B cell (primary cell): ENCODE measurements around the gene TOMM22. TPM values are rescaled to one million over a fixed set of nuclear protein-coding genes. Genes with fewer than 3 reads are reported as not detected.

Source experiments
- ATAC-seq: fragments of 200-7000 bp; cut with Tn5 transposase; one replicate; pipeline ENCODE4 v1.10.0; 2021; ENCODE audit warnings: low read depth, mild to moderate bottlenecking, moderate number of reproducible peaks, moderate library complexity
- CTCF ChIA-PET: fragments of 350-600 bp; sonication (Branson Sonifier 250); formaldehyde crosslinking; loops from one replicate; lab custom pipeline; 2021; ENCODE audit warnings: antibody characterized with exemption, inconsistent platforms; lab: Charles Lee
- POLR2A ChIA-PET: fragments of 350-600 bp; sonication (Branson Sonifier 250); formaldehyde crosslinking; loops from one replicate; lab custom pipeline; 2021; ENCODE audit warnings: antibody characterized with exemption; lab: Charles Lee
- DNase-seq: peaks from one replicate; pipeline ENCODE4 v3.0.0; 2013
- H2AFZ ChIP-seq: 2 replicates; pipeline ENCODE4 v1.6.1; 2012; ENCODE audit warnings: mild to moderate bottlenecking, low read depth, low read length; ENCODE audit not compliant: insufficient read depth, poor library complexity, severe bottlenecking
- H3K27ac ChIP-seq, 2 donors: 1 replicate in 1 of 2; 2 replicates in 1 of 2; pipeline ENCODE4 v1.5.1; 2012 to 2013; ENCODE audit warnings: low read length in 2 of 2, mild to moderate bottlenecking in 2 of 2, moderate library complexity in 1 of 2
- H3K27me3 ChIP-seq, 4 experiments: fragments of 200-600 bp in 1 of 4; sonication (generic) in 1 of 4; replicated peaks in 1 of 4; 1 replicate in 2 of 4; 2 replicates in 2 of 4; pipeline versions ENCODE4 v1.6.1 to v1.7.0; 2013 to 2016; ENCODE audit warnings: low read length in 3 of 4, mild to moderate bottlenecking in 2 of 4, mixed read lengths in 1 of 4, moderate library complexity in 1 of 4; ENCODE audit not compliant: insufficient read depth in 4 of 4, control insufficient read depth in 3 of 4; ENCODE audit errors: control extremely low read depth in 1 of 4
- H3K36me3 ChIP-seq, 2 experiments: replicated peaks in 1 of 2; 1 replicate in 1 of 2; 2 replicates in 1 of 2; pipeline versions ENCODE4 v1.6.1 to v1.7.1; 2013; ENCODE audit warnings: low read length in 1 of 2; ENCODE audit not compliant: insufficient read depth in 2 of 2, control insufficient read depth in 1 of 2; ENCODE audit errors: control extremely low read depth in 1 of 2, extremely low read depth in 1 of 2
- H3K4me1 ChIP-seq, 2 donors: fragments of 200-600 bp in 1 of 2; sonication (generic) in 1 of 2; 1 replicate in 1 of 2; 2 replicates in 1 of 2; pipeline versions ENCODE4 v1.5.1 to v1.6.1; 2013 to 2017; ENCODE audit warnings: low read length in 2 of 2; ENCODE audit not compliant: control insufficient read depth in 2 of 2, insufficient read depth in 2 of 2
- H3K4me2 ChIP-seq: replicated peaks from 2 replicates; pipeline ENCODE3; 2012; ENCODE audit warnings: mild to moderate bottlenecking, low read depth, low read length; ENCODE audit not compliant: poor library complexity, severe bottlenecking
- H3K4me3 ChIP-seq, 5 experiments: fragments of 200-600 bp in 1 of 5; sonication (generic) in 1 of 5; 1 replicate in 3 of 5; 2 replicates in 2 of 5; pipeline versions ENCODE4 v1.5.1 to v1.7.0; 2011 to 2016; ENCODE audit warnings: low read length in 4 of 5, mild to moderate bottlenecking in 4 of 5, low read depth in 2 of 5, control low read depth in 1 of 5, moderate library complexity in 1 of 5; ENCODE audit not compliant: insufficient read depth in 1 of 5; ENCODE audit errors: control extremely low read depth in 1 of 5, extremely low read depth in 1 of 5
- H3K79me2 ChIP-seq: fragments of 200-600 bp; sonication (generic); one replicate; pipeline ENCODE4 v1.6.0; 2016; ENCODE audit warnings: low read length; ENCODE audit not compliant: control insufficient read depth, insufficient read depth
- H3K9ac ChIP-seq: fragments of 200-600 bp; sonication (generic); 2 replicates; pipeline ENCODE4 v1.6.1; 2017; ENCODE audit warnings: mild to moderate bottlenecking, low read length, moderate library complexity
- H3K9me3 ChIP-seq, 3 donors: one replicate each; pipeline versions ENCODE4 v1.6.1 to v1.7.1; 2013; ENCODE audit warnings: low read length in 2 of 3; ENCODE audit not compliant: control insufficient read depth in 2 of 3, insufficient read depth in 1 of 3; ENCODE audit errors: control extremely low read depth in 1 of 3
- H4K20me1 ChIP-seq: 2 replicates; pipeline ENCODE4 v1.6.0; 2012; ENCODE audit warnings: mild to moderate bottlenecking, low read length; ENCODE audit not compliant: insufficient read depth, control insufficient read depth, poor library complexity, severe bottlenecking
- H3K27ac Mint-ChIP-seq: one replicate; pipeline ENCODE4 v1.8.0; 2021; ENCODE audit warnings: mixed read lengths
- H3K27me3 Mint-ChIP-seq: one replicate; pipeline ENCODE4 v1.8.0; 2021; ENCODE audit warnings: mixed read lengths
- H3K4me1 Mint-ChIP-seq: one replicate; pipeline ENCODE4 v1.8.0; 2021; ENCODE audit warnings: mixed read lengths
- H3K4me3 Mint-ChIP-seq: one replicate; pipeline ENCODE4 v1.8.0; 2021; ENCODE audit warnings: mixed read lengths
- H3K9me3 Mint-ChIP-seq: one replicate; pipeline ENCODE4 v1.8.0; 2022; ENCODE audit warnings: mixed read lengths; ENCODE audit not compliant: insufficient read depth
- EZH2 ChIP-seq: IDR thresholded peaks from 2 replicates; pipeline ENCODE4 v1.6.1; 2012; ENCODE audit warnings: borderline replicate concordance, low read depth, mild to moderate bottlenecking, moderate library complexity, low read length; ENCODE audit not compliant: insufficient read depth, poor library complexity, severe bottlenecking
- WGBS: methylation state at CpG from one replicate; pipeline ENCODE4 v1.1.5; 2013; ENCODE audit warnings: missing lambda C conversion rate; ENCODE audit not compliant: insufficient coverage; 5-methylcytosine and 5-hydroxymethylcytosine counted together
- intact Hi-C: fragments of 100-400 bp; cut with micrococcal nuclease; formaldehyde crosslinking; loops from one replicate; pipeline ENCODE4 v1.10.0; 2022
- polyA plus RNA-seq: library from polyadenylated mRNA; depleted of rRNA; stranded (reverse); fragments of >200 nt; gene quantifications from 2 replicates; pipeline ENCODE4 v1.2.3, GENCODE V29; 2012
- total RNA-seq, 2 donors: library from RNA; stranded (reverse); fragments of 120-200 nt in 1 of 2; gene quantifications; 1 replicate in 1 of 2; 2 replicates in 1 of 2; pipeline versions ENCODE4 v1.2.3 to v1.2.4, GENCODE V29; 2013 to 2022
- TF ChIP-seq, protein P1 (sequence below): fragments of 200-600 bp; IDR thresholded peaks from one replicate; pipeline ENCODE4 v1.8.0; 2022; ENCODE audit warnings: antibody characterized with exemption, mild to moderate bottlenecking

The TOMM22 gene
- total and polyA plus RNA-seq, 2 donors (not counting 1 experiment from before 2014, with no cell fraction given): 21.5 to 47.6 TPM

DNA sequence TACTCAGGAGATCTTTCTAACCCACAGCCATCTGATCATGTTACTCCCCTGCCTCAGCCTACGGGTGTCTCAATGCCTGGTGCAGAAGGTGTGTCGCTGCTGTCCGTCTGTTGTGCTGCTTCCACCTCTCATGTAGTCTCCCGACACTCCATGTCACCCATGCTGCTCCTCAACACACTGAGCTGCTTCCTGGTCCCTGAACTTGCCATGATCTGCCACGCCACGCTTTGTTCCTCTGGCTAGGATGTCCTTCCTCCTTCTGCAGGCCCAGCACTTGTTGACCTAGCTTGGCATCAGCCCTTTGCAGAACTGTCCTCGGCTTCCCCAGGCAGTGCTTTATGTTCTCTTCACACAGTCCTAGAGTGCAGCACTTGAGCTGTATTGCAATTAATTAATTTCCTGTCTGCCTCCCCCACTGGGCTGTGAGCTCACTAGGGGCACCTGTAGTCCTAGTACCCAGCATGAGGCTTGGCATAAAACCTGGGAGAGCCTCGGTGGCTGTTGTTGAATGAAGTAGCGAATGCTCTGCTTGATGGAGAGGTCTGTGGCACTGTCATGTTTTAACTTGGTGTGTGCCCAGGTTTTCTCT, 33.5 kb downstream of the TOMM22 start:
- Histone ChIP-seq H3K4me3 (no peak overlapping the region), H2AFZ (no peak overlapping the region), H3K27ac (no peak overlapping the region), H3K9me3 (no peaks in the 10 kb centered on the region), H3K79me2 (peaks cover 77% of the 10 kb centered on the region), H3K9ac (no peak overlapping the region), H3K4me1 (peaks cover 8% of the 10 kb centered on the region in 2 donors), H3K4me2 (no peak overlapping the region), H3K36me3 (peaks cover 0 to 61% of the 10 kb centered on the region in 2 experiments), H3K27me3 (no peaks in the 10 kb centered on the region), H4K20me1 (peaks cover 72% of the 10 kb centered on the region)
- H3K9me3 Mint-ChIP-seq: no peaks in the 10 kb centered on the region
- WGBS: 94% methylated on average over 9 of the region's 9 CpGs
- H3K27me3 Mint-ChIP-seq: no peaks in the 10 kb centered on the region
- no peak for ATAC-seq
- intact Hi-C loops: no loop called here
- POLR2A ChIA-PET: no interaction called here
- CTCF ChIA-PET: no interaction called here
- no peak overlapping the region for H3K4me3 Mint-ChIP-seq
- TF ChIP-seq, protein P1, sequence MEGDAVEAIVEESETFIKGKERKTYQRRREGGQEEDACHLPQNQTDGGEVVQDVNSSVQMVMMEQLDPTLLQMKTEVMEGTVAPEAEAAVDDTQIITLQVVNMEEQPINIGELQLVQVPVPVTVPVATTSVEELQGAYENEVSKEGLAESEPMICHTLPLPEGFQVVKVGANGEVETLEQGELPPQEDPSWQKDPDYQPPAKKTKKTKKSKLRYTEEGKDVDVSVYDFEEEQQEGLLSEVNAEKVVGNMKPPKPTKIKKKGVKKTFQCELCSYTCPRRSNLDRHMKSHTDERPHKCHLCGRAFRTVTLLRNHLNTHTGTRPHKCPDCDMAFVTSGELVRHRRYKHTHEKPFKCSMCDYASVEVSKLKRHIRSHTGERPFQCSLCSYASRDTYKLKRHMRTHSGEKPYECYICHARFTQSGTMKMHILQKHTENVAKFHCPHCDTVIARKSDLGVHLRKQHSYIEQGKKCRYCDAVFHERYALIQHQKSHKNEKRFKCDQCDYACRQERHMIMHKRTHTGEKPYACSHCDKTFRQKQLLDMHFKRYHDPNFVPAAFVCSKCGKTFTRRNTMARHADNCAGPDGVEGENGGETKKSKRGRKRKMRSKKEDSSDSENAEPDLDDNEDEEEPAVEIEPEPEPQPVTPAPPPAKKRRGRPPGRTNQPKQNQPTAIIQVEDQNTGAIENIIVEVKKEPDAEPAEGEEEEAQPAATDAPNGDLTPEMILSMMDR: no peak
- TF ChIP-seq EZH2: no peak
- peaks cover 42% of the 10 kb centered on the region for H3K4me1 Mint-ChIP-seq
- H3K27ac Mint-ChIP-seq: peak overlapping the region; percentile 27
- no peak for DNase-seq

DNA sequence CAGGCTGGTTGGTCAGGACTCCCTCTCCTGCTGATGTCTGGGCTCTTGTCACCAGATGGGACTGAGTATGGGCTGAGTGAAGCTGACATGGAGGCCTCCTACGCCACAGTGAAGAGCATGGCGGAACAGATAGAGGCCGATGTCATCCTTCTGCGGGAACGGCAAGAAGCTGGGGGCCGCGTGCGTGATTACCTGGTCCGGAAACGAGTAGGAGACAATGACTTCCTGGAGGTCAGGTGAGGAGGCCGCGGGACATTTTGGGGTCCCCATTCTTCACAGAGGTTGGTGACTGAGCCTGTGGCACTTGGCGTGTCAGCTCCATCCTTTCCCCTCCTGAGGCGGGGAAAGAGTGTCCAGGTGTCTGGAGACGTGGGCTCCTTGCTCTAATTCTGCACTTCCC, 34.1 kb downstream of the TOMM22 start:
- Histone ChIP-seq H3K9me3 (no peaks in the 10 kb centered on the region), H3K4me2 (no peak overlapping the region), H3K9ac (no peak overlapping the region), H3K27me3 (no peaks in the 10 kb centered on the region), H3K27ac (no peak overlapping the region), H3K4me1 (peaks cover 7% of the 10 kb centered on the region in 2 donors), H2AFZ (no peak overlapping the region), H3K4me3 (no peak overlapping the region), H3K36me3 (peaks cover 0 to 61% of the 10 kb centered on the region in 2 experiments), H3K79me2 (peaks cover 76% of the 10 kb centered on the region), H4K20me1 (peaks cover 71% of the 10 kb centered on the region)
- WGBS: 96% methylated on average over 15 of the region's 15 CpGs
- peaks cover 36% of the 10 kb centered on the region for H3K4me1 Mint-ChIP-seq
- no peak overlapping the region for H3K27ac Mint-ChIP-seq
- TF ChIP-seq EZH2: no peak
- TF ChIP-seq, protein P1: no peak
- DNase-seq (no peak), ATAC-seq (no peak)
- ChIA-PET POLR2A (no interaction called here), CTCF (no interaction called here)
- no peaks in the 10 kb centered on the region for H3K27me3 Mint-ChIP-seq
- no peak overlapping the region for H3K4me3 Mint-ChIP-seq
- H3K9me3 Mint-ChIP-seq: no peaks in the 10 kb centered on the region
- intact Hi-C loops: no loop called here
